ENCODE results near the gene TBX19. TPM values are rescaled to one million over a fixed set of nuclear protein-coding genes. Genes with fewer than 3 reads are reported as not detected.
"Not testable (repeated sequence)": the region's sequence is repeated elsewhere in the genome, so short reads cannot be mapped to it uniquely, and the experiment has no call there.

The TBX19 gene
- total RNA-seq, 1 donor from 2014 or later: 3.1 TPM

- H3K27ac ChIP-seq: peak overlapping the region; percentile 50
- ATAC-seq (no peak), DNase-seq (no peak)
- H3K36me3 ChIP-seq: no peaks in the 10 kb centered on the region
- H3K4me3 ChIP-seq: peak overlapping the region; percentile 43
- TF ChIP-seq CTCF (IDR thresholded peaks at IDR 0.05): no peak
- no peaks in the 10 kb centered on the region for H3K27me3 ChIP-seq (ENCODE audit: low read depth)
- intact Hi-C loops (cut with DNase I): no loop called here
- peaks cover 1% of the 10 kb centered on the region for H3K4me1 ChIP-seq
- H3K9me3 ChIP-seq: no peaks in the 10 kb centered on the region
These were observed 67.6 kb downstream of the TBX19 start for GRCh38 chr1:168348146-168348709.

DNA sequence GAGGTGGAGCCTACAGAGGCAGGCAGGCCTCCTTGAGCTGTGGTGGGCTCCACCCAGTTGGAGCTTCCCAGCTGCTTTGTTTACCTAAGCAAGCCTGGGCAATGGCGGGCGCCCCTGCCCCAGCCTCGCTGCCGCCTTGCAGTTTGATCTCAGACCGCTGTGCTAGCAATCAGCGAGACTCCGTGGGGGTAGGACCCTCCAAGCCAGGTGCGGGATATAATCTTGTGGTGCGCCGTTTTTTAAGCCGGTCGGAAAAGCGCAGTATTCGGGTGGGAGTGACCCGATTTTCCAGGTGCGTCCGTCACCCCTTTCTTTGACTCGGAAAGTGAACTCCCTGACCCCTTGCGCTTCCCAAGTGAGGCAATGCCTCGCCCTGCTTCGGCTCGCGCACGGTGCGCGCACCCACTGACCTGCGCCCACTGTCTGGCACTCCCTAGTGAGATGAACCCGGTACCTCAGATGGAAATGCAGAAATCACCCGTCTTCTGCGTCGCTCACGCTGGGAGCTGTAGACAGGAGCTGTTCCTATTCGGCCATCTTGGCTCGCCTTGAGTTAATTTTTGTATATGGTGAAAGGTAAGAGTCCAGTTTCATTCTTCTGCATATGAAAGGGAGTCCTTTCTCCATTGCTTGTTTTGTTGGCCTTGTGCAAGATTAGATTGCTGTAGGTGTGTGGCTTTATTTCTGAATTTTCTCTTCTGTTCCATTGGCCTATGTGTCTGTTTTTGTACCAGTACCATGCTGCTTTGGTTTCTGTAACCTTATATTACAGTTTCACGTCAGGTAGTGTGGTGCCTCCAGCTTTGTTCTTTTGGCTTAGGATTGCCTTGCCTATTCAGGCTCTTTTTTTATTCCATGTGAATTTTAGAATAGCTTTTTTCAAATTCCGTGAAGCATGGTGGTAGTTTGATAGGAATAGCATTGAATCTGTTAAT, 73.9 kb downstream of the TBX19 start:
- intact Hi-C loops (cut with DNase I); H3K27me3 ChIP-seq (ENCODE audit: low read depth); H3K9me3 ChIP-seq; DNase-seq; H3K4me3 ChIP-seq; H3K36me3 ChIP-seq; H3K27ac ChIP-seq; H3K4me1 ChIP-seq; ATAC-seq: not testable (repeated sequence)

- Histone ChIP-seq H3K27ac (no peak overlapping the region), H3K4me1 (peaks cover 5% of the 10 kb centered on the region), H3K9me3 (no peaks in the 10 kb centered on the region), H3K4me3 (no peak overlapping the region), H3K27me3 (ENCODE audit: low read depth) (no peaks in the 10 kb centered on the region), H3K36me3 (no peaks in the 10 kb centered on the region)
- intact Hi-C loops (cut with DNase I): no loop called here
- no peak for DNase-seq
- peak in 1 of 2 donors; percentile 48 for ATAC-seq
- no peak for TF ChIP-seq CTCF (IDR thresholded peaks at IDR 0.05)
These were observed 79.7 kb downstream of the TBX19 start for GRCh38 chr1:168360151-168361021.

GRCh38 chr1:168361252-168361651, 80.6 kb downstream of the TBX19 start:
- TF ChIP-seq CTCF (IDR thresholded peaks at IDR 0.05): no peak
- H3K27ac ChIP-seq: no peak overlapping the region
- no peaks in the 10 kb centered on the region for H3K9me3 ChIP-seq
- intact Hi-C loops (cut with DNase I): no loop called here
- DNase-seq: no peak
- H3K4me3 ChIP-seq: no peak overlapping the region
- no peaks in the 10 kb centered on the region for H3K27me3 ChIP-seq (ENCODE audit: low read depth)
- ATAC-seq: no peak
- no peaks in the 10 kb centered on the region for H3K36me3 ChIP-seq
- H3K4me1 ChIP-seq: peaks cover 5% of the 10 kb centered on the region

DNA sequence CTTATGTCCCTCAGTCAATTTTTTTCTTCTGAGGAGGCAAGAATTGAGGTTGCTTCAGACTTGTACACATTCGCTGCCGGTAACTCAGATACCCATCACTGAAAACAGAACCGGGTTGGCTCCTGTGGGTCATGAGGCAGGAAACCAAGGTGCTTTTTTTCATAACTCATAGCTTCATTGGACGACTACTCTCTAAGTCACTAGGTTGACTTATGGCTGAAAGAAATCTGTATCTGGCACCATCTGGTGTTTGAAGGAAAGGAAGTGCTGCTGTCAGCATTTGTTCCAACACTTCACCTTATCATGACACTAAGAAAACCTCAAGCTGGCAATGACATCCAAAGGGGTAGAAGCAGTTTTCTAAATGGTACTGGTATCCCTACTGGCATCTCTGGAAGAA, 82.3 kb downstream of the TBX19 start:
- DNase-seq: no peak
- intact Hi-C loops (cut with DNase I): no loop called here
- H3K27ac ChIP-seq: no peak overlapping the region
- no peak overlapping the region for H3K4me3 ChIP-seq
- ATAC-seq: peak; percentile 64 to 72
- no peak for TF ChIP-seq CTCF (IDR thresholded peaks at IDR 0.05)
- no peaks in the 10 kb centered on the region for H3K9me3 ChIP-seq
- H3K27me3 ChIP-seq (ENCODE audit: low read depth): no peaks in the 10 kb centered on the region
- H3K36me3 ChIP-seq: no peaks in the 10 kb centered on the region
- H3K4me1 ChIP-seq: peaks cover 5% of the 10 kb centered on the region

Other genes starting within 250 kb of the TBX19 start
- 9.6 TPM for gene GPR161, start 143.9 kb upstream of the TBX19 start, total RNA-seq
- 23.7 TPM for gene TIPRL, start 101.9 kb upstream of the TBX19 start, total RNA-seq
- 74.6 TPM for gene SFT2D2, start 54.9 kb upstream of the TBX19 start, total RNA-seq

All from lower lobe of right lung (tissue), 2 donors.